Measurements from ENCODE around the gene DCAF16. TPM values are rescaled to one million over a fixed set of nuclear protein-coding genes. Genes with fewer than 3 reads are reported as not detected.

DCAF16 gene
- polyA plus RNA-seq, 3 donors = 4.1 to 14.5 (median 4.6) TPM

DNA sequence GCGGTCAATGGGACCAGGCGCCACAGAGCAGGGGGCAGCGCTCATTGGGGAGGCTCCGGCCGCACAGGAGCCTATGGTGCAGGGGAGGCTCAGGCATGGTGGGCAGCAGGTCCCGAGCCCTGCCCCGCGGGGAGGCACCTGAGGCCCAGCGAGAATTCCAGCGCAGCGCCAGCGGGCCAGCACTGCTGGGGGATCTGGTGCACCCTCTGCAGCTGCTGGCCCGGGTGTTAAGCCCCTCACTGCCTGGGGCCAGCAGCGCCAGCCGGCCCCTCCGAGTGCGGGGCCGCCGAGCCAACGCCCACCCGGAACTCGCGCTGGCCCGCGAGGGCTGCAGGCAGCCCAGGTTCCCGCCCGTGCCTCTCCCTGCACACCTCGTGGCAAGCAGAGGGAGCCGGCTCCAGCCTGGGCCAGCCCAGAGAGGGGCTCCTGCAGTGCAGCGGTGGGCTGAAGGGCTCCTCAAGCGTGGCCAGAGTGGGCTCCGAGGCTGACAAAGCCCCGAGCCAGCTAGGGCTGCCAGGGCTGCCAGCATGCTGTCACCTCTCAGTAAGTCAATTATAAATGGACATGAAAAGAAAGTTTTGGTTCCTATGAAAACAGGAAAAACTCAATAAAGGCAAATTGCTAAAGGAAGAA lies 43.6 kb downstream of the DCAF16 start:
- Histone ChIP-seq H3K27ac (ENCODE audit: low read depth in 1 of 2, low read length in 2 of 2) (no peak overlapping the region), H4K20me1 (ENCODE audit: insufficient read depth, low read length) (no peaks in the 10 kb centered on the region), H3K79me2 (ENCODE audit: insufficient read depth, low read length) (no peaks in the 10 kb centered on the region), H3K36me3 (replicated peaks in 1 of 2; ENCODE audit: control insufficient read depth in 1 of 2, insufficient read depth in 2 of 2, low read length in 2 of 2) (no peaks in the 10 kb centered on the region), H3K4me3 (replicated peaks in 1 of 3; ENCODE audit: low read depth in 2 of 3, low read length in 3 of 3) (no peak overlapping the region), H3K4me2 (replicated peaks; ENCODE audit: extremely low read depth, low read length, poor library complexity, severe bottlenecking) (no peak overlapping the region), H3K9me3 (replicated peaks in 1 of 2; ENCODE audit: control insufficient read depth in 1 of 2, insufficient read depth in 1 of 2, low read length in 2 of 2) (peaks cover 5 to 13% of the 10 kb centered on the region in 2 donors), H3K9ac (ENCODE audit: insufficient read depth, low read length, poor library complexity, severe bottlenecking) (no peak overlapping the region), H3K27me3 (ENCODE audit: control insufficient read depth in 2 of 2, insufficient read depth in 2 of 2, low read length in 2 of 2) (no peaks in the 10 kb centered on the region), H2AFZ (ENCODE audit: insufficient read depth, low read depth, low read length, poor library complexity, severe bottlenecking) (no peak overlapping the region), H3K4me1 (ENCODE audit: control insufficient read depth in 1 of 2, insufficient read depth in 2 of 2, low read length in 2 of 2) (no peaks in the 10 kb centered on the region)
- TF ChIP-seq, protein P1, sequence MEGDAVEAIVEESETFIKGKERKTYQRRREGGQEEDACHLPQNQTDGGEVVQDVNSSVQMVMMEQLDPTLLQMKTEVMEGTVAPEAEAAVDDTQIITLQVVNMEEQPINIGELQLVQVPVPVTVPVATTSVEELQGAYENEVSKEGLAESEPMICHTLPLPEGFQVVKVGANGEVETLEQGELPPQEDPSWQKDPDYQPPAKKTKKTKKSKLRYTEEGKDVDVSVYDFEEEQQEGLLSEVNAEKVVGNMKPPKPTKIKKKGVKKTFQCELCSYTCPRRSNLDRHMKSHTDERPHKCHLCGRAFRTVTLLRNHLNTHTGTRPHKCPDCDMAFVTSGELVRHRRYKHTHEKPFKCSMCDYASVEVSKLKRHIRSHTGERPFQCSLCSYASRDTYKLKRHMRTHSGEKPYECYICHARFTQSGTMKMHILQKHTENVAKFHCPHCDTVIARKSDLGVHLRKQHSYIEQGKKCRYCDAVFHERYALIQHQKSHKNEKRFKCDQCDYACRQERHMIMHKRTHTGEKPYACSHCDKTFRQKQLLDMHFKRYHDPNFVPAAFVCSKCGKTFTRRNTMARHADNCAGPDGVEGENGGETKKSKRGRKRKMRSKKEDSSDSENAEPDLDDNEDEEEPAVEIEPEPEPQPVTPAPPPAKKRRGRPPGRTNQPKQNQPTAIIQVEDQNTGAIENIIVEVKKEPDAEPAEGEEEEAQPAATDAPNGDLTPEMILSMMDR (IDR thresholded peaks at IDR 0.05) = no peak
- H3K4me3 Mint-ChIP-seq = no peak overlapping the region
- intact Hi-C loops (cut with micrococcal nuclease) = no loop called here
- H3K27me3 Mint-ChIP-seq (ENCODE audit: low read depth in 3 of 3) = peaks cover 0 to under 1% (median 0%) of the 10 kb centered on the region in 3 donors
- H3K27ac Mint-ChIP-seq = no peak overlapping the region
- WGBS (ENCODE audit: insufficient coverage) = 97% methylated on average over 30 of the region's 33 CpGs
- H3K36me3 Mint-ChIP-seq = no peaks in the 10 kb centered on the region
- peaks cover 3% of the 10 kb centered on the region for H3K4me1 Mint-ChIP-seq
- no peak for DNase-seq
- H3K9me3 Mint-ChIP-seq = peaks cover 0 to 15% (median 10%) of the 10 kb centered on the region in 7 donors

DNA sequence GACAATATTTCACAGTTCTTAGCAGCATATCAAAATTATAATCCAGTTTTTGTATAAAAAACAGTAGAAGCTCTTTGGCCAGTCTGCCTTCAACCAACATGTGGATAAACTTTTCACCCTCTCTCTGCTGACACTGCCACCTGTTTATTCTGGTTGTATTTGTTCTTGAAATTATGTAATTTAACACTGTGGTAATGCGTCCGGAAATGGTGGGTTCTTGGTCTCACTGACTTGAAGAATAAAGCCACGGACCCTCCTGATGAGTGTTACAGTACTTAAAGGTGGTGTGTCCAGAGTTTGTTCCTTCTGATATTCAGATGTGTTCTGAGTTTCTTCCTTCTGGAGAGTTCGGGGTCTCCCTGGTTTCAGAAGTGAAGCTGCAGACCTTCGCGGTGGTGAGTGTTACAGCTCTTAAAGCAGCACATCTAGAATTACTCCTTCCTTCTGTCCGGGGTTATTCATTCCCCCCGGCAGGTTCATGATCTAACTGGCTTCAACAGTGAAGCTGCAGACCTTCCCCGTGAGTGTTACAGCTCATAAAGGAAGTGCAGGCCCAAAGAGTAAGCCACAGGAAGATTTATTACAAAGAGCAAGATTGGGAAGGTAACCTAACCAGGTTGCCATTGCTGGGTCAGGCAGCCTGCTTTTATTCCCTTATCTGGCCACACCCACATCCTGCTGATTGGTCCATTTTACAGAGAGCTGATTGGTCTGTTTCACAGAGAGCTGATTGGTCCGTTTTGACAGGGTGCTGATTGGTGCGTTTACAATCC lies 44.9 kb downstream of the DCAF16 start:
- Histone ChIP-seq H3K4me1 (ENCODE audit: control insufficient read depth in 1 of 2, insufficient read depth in 2 of 2, low read length in 2 of 2) (no peaks in the 10 kb centered on the region), H3K4me3 (replicated peaks in 1 of 3; ENCODE audit: low read depth in 2 of 3, low read length in 3 of 3) (no peak overlapping the region), H3K27me3 (ENCODE audit: control insufficient read depth in 2 of 2, insufficient read depth in 2 of 2, low read length in 2 of 2) (no peaks in the 10 kb centered on the region), H3K79me2 (ENCODE audit: insufficient read depth, low read length) (no peaks in the 10 kb centered on the region), H3K9ac (ENCODE audit: insufficient read depth, low read length, poor library complexity, severe bottlenecking) (no peak overlapping the region), H3K4me2 (replicated peaks; ENCODE audit: extremely low read depth, low read length, poor library complexity, severe bottlenecking) (no peak overlapping the region), H3K36me3 (replicated peaks in 1 of 2; ENCODE audit: control insufficient read depth in 1 of 2, insufficient read depth in 2 of 2, low read length in 2 of 2) (no peaks in the 10 kb centered on the region), H2AFZ (ENCODE audit: insufficient read depth, low read depth, low read length, poor library complexity, severe bottlenecking) (no peak overlapping the region), H3K27ac (ENCODE audit: low read depth in 1 of 2, low read length in 2 of 2) (no peak overlapping the region), H4K20me1 (ENCODE audit: insufficient read depth, low read length) (no peaks in the 10 kb centered on the region), H3K9me3 (replicated peaks in 1 of 2; ENCODE audit: control insufficient read depth in 1 of 2, insufficient read depth in 1 of 2, low read length in 2 of 2) (peaks cover 5 to 13% of the 10 kb centered on the region in 2 donors)
- H3K36me3 Mint-ChIP-seq = no peaks in the 10 kb centered on the region
- peaks cover 0 to 15% (median 10%) of the 10 kb centered on the region in 7 donors for H3K9me3 Mint-ChIP-seq
- 22% methylated on average over 5 of the region's 11 CpGs for WGBS (ENCODE audit: insufficient coverage)
- H3K4me3 Mint-ChIP-seq = no peak overlapping the region
- no peak for DNase-seq
- H3K4me1 Mint-ChIP-seq = peaks cover 3% of the 10 kb centered on the region
- H3K27me3 Mint-ChIP-seq (ENCODE audit: low read depth in 3 of 3) = peaks cover 0 to 3% (median 0%) of the 10 kb centered on the region in 3 donors
- intact Hi-C loops (cut with micrococcal nuclease) = no loop called here
- H3K27ac Mint-ChIP-seq = no peak overlapping the region
- TF ChIP-seq, protein P1 (IDR thresholded peaks at IDR 0.05) = no peak
